Measurements from ENCODE around the gene FEN1.

Gene FEN1

DNA sequence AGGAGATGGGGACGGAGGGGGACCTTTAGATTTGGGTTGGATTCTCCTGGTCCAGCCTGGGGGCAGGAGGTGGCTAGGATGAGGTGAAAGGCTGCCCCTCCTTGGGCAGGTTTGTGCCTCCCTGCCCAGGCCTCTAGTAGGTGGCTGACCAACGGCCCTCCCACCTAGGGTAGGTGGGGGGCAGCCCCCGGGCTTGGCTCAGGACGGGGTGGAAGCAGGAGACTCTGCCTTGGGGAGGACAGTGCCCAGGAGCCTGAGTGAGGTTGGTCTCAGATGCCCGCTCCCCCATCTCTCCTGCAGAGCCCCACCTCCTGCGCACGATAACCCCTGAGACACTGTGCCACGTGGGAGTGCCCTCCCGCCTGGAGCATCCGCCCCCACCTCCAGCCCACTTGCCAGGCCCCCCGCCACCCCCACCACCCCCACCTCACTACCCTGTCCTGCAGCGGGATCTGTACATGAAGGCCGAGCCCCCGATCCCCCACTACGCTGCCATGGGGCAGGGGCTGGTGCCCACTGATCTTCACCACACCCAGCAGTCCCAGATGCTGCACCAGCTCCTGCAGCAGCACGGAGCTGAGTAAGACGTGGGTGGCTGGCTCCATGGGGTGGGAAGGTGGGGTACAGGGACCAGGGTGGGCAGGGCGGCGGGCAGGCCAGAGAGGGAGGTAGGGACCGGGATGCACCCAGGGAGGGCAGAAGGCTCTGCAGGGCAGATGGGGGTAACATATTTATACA lies 22.6 kb upstream of the FEN1 start:
- TF ChIP-seq CTCF (IDR thresholded peaks at IDR 0.05; ENCODE audit: poor library complexity, severe bottlenecking), result no peak
- Histone ChIP-seq H3K4me1 (ENCODE audit: insufficient read depth, poor library complexity, severe bottlenecking) (no peaks in the 10 kb centered on the region), H3K36me3 (ENCODE audit: low read depth) (no peaks in the 10 kb centered on the region), H3K4me3 (ENCODE audit: severe bottlenecking) (no peak overlapping the region), H3K27me3 (ENCODE audit: insufficient read depth, poor library complexity, severe bottlenecking) (no peaks in the 10 kb centered on the region), H3K9me3 (ENCODE audit: severe bottlenecking) (no peaks in the 10 kb centered on the region), H3K27ac (ENCODE audit: poor library complexity, severe bottlenecking) (no peak overlapping the region)
- DNase-seq (ENCODE audit: low spot score) (no peak), ATAC-seq (ENCODE audit: low read depth) (no peak)

DNA sequence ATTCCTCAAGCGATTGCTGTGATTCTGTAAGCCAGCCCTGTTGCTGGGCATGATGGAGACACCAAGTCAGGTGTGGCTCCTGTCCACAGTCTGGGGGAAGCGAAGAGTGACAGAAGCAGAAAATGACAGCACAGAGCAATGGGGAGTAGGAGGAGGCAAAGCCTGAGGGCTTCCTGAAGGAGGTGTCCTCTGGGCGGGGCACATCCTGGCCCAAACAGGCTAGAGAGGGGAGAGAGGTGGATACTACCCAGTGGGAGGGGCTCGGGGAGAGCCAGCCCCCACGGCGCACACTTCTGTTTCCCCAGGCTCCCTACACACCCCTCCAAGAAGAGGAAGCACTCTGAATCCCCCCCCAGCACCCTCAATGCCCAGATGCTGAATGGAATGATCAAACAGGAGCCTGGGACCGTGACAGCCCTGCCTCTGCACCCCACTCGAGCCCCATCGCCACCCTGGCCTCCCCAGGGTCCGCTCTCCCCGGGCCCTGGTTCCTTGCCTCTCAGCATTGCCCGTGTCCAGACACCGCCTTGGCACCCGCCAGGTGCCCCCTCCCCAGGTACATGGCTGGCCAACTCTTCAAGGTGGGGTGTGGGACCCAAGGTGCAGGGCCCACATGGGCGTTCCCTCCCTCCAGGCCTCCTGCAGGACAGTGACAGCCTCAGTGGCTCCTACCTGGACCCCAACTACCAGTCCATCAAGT lies 21.4 kb upstream of the FEN1 start:
- H3K36me3 ChIP-seq (ENCODE audit: low read depth), result no peaks in the 10 kb centered on the region
- no peak overlapping the region for H3K4me3 ChIP-seq (ENCODE audit: severe bottlenecking)
- no peak for TF ChIP-seq CTCF (IDR thresholded peaks at IDR 0.05; ENCODE audit: poor library complexity, severe bottlenecking)
- H3K27ac ChIP-seq (ENCODE audit: poor library complexity, severe bottlenecking), result no peak overlapping the region
- DNase-seq (ENCODE audit: low spot score) (no peak), ATAC-seq (ENCODE audit: low read depth) (no peak)
- no peaks in the 10 kb centered on the region for H3K4me1 ChIP-seq (ENCODE audit: insufficient read depth, poor library complexity, severe bottlenecking)
- no peaks in the 10 kb centered on the region for H3K9me3 ChIP-seq (ENCODE audit: severe bottlenecking)
- H3K27me3 ChIP-seq (ENCODE audit: insufficient read depth, poor library complexity, severe bottlenecking), result no peaks in the 10 kb centered on the region

GRCh38 chr11:61771985-61772455 lies 20.7 kb upstream of the FEN1 start:
- no peaks in the 10 kb centered on the region for H3K9me3 ChIP-seq (ENCODE audit: severe bottlenecking)
- no peak for ATAC-seq (ENCODE audit: low read depth)
- H3K4me1 ChIP-seq (ENCODE audit: insufficient read depth, poor library complexity, severe bottlenecking), result no peaks in the 10 kb centered on the region
- TF ChIP-seq CTCF (IDR thresholded peaks at IDR 0.05; ENCODE audit: poor library complexity, severe bottlenecking), result no peak
- no peak for DNase-seq (ENCODE audit: low spot score)
- no peak overlapping the region for H3K4me3 ChIP-seq (ENCODE audit: severe bottlenecking)
- no peak overlapping the region for H3K27ac ChIP-seq (ENCODE audit: poor library complexity, severe bottlenecking)
- no peaks in the 10 kb centered on the region for H3K27me3 ChIP-seq (ENCODE audit: insufficient read depth, poor library complexity, severe bottlenecking)
- no peaks in the 10 kb centered on the region for H3K36me3 ChIP-seq (ENCODE audit: low read depth)

- no peak for DNase-seq (ENCODE audit: low spot score)
- H3K4me1 ChIP-seq (ENCODE audit: insufficient read depth, poor library complexity, severe bottlenecking), result no peaks in the 10 kb centered on the region
- no peaks in the 10 kb centered on the region for H3K9me3 ChIP-seq (ENCODE audit: severe bottlenecking)
- no peak for TF ChIP-seq CTCF (IDR thresholded peaks at IDR 0.05; ENCODE audit: poor library complexity, severe bottlenecking)
- no peak for ATAC-seq (ENCODE audit: low read depth)
- no peak overlapping the region for H3K4me3 ChIP-seq (ENCODE audit: severe bottlenecking)
- no peaks in the 10 kb centered on the region for H3K27me3 ChIP-seq (ENCODE audit: insufficient read depth, poor library complexity, severe bottlenecking)
- no peaks in the 10 kb centered on the region for H3K36me3 ChIP-seq (ENCODE audit: low read depth)
- H3K27ac ChIP-seq (ENCODE audit: poor library complexity, severe bottlenecking), result no peak overlapping the region
These were observed 19.4 kb upstream of the FEN1 start for GRCh38 chr11:61773356-61773755.

DNA sequence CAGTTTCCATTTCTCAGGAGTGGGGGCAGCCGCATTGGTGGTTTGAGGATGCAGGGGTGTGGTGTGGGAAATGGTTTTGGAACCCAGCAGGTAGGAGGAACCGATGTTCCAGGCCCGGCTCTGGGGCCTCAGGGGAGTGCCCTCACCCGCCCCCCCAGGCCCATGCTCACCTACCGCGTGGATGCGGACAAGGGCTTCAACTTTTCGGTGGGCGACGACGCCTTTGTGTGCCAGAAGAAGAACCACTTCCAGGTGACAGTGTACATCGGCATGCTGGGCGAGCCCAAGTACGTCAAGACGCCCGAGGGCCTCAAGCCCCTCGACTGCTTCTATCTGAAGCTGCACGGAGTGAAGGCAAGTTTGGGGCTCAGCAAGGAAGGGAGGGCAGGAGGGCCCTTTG lies 18.9 kb upstream of the FEN1 start:
- DNase-seq (ENCODE audit: low spot score), result no peak
- H3K9me3 ChIP-seq (ENCODE audit: severe bottlenecking), result no peaks in the 10 kb centered on the region
- H3K27ac ChIP-seq (ENCODE audit: poor library complexity, severe bottlenecking), result no peak overlapping the region
- H3K4me3 ChIP-seq (ENCODE audit: severe bottlenecking), result no peak overlapping the region
- no peaks in the 10 kb centered on the region for H3K4me1 ChIP-seq (ENCODE audit: insufficient read depth, poor library complexity, severe bottlenecking)
- no peaks in the 10 kb centered on the region for H3K36me3 ChIP-seq (ENCODE audit: low read depth)
- no peaks in the 10 kb centered on the region for H3K27me3 ChIP-seq (ENCODE audit: insufficient read depth, poor library complexity, severe bottlenecking)
- ATAC-seq (ENCODE audit: low read depth), result no peak
- no peak for TF ChIP-seq CTCF (IDR thresholded peaks at IDR 0.05; ENCODE audit: poor library complexity, severe bottlenecking)
